ACHN (cell line): ENCODE data around the gene CTNNB1.

ENCODE experiments used
- DNase-seq: peaks from one replicate; pipeline ENCODE4 v3.0.0-alpha.2; 2015
- in situ Hi-C: cut with HindIII; loops from 2 replicates; pipeline ENCODE4 v1.10.0; 2017; ENCODE audit warnings: low sequenced_read_pairs, low pct_ligation_motif_present, low pct_unique_long_range_greater_than_20kb

Gene CTNNB1

DNA sequence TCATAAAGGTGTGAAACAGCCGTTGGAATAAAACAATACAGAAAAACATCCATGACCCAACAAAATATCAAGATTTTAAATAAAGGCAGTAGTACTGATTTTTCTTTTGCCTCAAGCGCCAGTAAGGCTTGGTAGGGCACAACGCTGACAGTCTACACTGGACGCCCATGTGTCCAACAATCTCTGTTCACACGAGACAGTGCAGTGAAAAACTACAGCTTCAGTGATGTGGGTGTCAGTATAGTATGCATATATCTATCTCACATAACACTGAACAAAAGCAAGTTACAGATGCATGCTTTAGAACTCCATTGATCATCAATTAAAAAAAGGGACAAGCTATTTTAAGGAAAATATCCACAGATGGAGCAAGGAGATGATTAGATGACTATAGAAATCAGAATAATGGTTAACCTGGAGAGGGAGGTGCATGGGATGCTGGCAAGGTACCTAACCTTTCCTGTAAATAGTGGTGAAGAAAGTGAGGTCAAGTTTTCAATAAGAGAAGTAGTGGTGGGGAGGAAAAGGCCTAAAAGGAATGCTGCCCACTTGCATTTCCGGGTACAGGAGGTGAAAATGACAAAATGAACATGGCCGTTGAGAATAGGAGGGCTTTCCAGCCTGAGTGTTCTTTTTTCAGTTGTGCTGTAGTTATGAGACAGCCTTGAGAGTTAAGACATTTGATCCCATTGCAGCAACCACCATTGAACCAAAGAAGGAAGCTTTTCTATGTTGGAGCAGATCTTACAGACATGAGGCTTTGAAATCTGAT lies 42.7 kb downstream of the CTNNB1 start:
- in situ Hi-C loops: no loop called here
- no peak for DNase-seq

DNA sequence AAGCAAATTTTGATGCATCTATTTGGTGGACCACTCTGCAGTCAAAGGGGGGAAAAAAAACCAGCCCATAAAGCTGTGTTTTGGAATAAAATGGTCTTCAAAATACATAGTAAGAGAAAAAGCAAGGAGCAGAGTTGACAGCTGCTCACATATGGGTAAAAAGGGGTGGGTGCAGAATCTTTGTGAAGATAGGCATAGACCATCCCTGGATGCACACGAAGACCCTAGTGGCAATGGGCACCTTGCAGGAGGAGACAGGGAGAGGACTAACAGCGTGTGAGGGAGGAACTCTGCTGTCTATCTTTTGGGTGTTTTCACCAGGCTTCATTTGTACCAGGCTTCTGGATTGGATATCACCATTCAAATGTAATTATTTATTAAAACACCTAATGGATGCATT lies 43.9 kb downstream of the CTNNB1 start:
- in situ Hi-C loops: no loop called here

GRCh38 chr3:41244620-41245336 lies 45.5 kb downstream of the CTNNB1 start:
- no peak for DNase-seq
- in situ Hi-C loops: no loop called here

More for the DNA sequence above, 43.9 kb downstream of the CTNNB1 start:
- no peak for DNase-seq

GRCh38 chr3:41247055-41248004 lies 48.0 kb downstream of the CTNNB1 start:
- no peak for DNase-seq
- in situ Hi-C loops: no loop called here

DNA sequence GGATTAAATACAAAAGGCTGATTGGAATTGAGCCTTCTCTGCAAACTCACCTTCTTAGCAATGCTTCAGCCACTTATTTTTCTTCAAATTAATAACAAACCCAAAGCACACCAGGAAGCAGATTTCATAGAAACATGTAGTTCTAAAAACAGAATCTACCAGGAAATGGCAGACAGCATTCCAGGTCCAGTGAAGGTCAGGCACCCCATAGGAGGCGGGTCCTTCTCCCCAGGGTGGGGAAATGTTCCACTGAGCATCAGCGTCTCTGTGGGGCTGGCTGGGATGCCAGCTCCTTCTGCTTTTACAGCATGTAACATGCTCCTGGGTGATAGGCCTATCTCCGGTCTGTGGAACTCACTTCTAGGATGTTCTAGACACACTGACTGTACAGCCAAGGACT lies 49.2 kb downstream of the CTNNB1 start:
- in situ Hi-C loops: no loop called here
- DNase-seq: no peak

DNA sequence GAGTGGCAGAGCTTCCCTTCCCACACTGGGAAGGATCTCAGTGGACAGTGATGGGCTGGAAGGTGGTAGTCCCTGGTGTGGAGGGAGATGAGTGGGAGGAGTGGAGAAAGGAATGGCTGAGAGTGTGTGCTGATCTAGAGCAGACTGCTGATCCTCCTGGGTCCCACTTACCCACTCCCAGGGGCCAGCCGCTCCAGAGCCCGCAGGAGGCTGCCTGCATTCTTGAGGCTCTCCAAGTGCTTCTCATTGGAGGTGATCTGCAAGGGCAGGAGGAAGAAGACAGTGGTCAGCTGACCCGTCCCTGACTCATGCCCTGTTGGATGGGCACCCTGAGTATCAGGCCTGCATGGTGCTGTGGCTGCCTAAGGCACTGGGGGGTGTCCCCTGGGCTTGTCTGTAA lies 50.0 kb downstream of the CTNNB1 start:
- DNase-seq: no peak

GRCh38 chr3:41250825-41251224 lies 51.5 kb downstream of the CTNNB1 start:
- in situ Hi-C loops: no loop called here
- DNase-seq: no peak

More for the DNA sequence above, 50.0 kb downstream of the CTNNB1 start:
- in situ Hi-C loops: no loop called here

- no peak for DNase-seq
- in situ Hi-C loops: no loop called here
These were observed 52.3 kb downstream of the CTNNB1 start for GRCh38 chr3:41251593-41251992.

DNA sequence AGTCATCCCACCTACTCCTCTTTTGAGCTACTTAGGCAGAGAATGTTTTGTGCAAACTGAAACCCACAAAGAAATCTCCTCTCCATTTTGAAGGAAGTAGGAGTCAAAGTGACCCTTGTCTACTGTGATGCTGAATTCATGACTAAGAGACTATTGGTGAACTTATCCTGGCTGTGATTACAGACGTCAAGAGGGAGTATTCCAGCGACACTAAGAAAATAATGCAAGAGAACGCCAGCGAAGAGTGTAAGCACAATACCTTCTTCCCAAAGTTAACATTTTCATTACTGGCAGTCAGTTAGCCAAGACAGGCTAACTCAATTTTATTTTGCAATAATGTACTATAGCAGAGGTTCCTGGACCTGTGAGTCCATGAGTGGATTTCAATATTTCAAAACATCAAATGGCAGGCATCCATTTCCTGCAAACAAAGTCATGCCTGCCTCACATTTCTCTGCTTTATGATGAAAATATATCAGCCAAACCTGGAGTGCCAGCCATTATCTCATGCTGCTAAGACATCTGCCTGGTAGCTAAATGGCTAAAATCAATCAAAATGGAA lies 59.0 kb downstream of the CTNNB1 start:
- in situ Hi-C loops: no loop called here
- DNase-seq: no peak

GRCh38 chr3:41259449-41260062 lies 60.3 kb downstream of the CTNNB1 start:
- DNase-seq: no peak
- in situ Hi-C loops: no loop called here

DNA sequence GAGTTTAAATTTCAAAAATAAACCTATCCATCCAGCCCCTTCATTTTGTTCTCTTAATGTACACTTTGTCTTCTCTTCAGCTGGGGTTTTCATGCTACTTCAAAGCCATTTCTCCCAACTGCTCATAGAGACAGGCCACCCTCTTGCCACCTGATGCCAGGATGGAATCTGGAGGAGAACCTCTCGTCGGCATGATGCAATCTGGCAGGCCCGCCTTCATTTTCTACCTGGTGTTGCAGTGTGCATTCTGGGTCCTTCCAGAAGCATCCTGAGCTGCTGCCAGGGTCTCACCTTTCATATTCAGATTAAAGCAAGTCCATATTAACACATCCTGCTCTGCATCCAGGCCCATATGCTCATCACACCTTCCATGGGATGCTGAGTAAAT lies 60.8 kb downstream of the CTNNB1 start:
- in situ Hi-C loops: no loop called here
- DNase-seq: no peak

DNA sequence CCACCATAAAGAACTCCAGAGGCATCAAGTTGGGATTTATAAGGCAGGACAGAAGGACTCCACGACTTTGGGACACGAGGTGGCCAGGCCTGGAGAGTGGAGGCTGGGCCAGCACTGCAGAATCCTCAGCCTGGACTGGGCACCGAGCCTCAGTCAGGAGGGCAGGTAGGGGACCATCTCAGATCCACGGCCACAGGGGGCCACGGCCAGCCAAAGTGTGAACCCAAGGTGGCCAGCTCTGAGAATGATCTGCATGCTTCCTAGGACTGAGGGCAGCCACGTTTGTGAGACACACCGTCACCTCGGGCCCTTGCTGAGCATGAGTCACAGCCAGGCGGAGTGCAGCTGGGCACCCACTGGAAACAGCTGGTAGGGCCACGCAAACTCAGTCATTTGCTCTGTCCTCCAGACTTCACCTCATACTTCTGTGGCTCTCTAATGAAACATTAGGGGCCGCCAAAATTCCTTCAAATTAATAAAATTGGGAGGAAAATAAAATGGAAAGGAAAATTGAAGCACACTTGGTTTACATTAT lies 65.8 kb downstream of the CTNNB1 start:
- no peak for DNase-seq
- in situ Hi-C loops: no loop called here

DNA sequence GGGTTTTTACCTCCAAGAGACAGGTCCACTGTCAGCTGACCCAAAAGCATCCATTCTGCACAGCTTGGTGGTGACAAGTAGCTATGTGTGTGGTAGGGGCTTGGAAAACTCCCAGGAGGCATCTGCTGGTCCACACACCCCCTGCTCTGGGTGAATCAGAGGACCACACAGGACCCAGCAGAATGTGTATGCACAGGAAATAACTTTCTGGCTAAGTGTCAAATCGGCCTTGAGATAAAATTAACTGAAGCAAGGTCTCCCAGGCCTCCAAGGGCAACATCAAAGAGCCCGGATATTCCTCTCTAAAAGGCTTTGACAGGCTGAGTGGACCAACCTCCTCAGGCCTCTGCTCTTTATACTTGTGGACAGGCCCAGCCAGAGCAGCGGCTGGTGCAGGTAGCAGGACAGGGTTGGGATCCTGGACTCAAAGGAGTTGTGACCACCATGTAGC lies 66.5 kb downstream of the CTNNB1 start:
- peak; percentile 45 for DNase-seq
- in situ Hi-C loops: no loop called here

DNA sequence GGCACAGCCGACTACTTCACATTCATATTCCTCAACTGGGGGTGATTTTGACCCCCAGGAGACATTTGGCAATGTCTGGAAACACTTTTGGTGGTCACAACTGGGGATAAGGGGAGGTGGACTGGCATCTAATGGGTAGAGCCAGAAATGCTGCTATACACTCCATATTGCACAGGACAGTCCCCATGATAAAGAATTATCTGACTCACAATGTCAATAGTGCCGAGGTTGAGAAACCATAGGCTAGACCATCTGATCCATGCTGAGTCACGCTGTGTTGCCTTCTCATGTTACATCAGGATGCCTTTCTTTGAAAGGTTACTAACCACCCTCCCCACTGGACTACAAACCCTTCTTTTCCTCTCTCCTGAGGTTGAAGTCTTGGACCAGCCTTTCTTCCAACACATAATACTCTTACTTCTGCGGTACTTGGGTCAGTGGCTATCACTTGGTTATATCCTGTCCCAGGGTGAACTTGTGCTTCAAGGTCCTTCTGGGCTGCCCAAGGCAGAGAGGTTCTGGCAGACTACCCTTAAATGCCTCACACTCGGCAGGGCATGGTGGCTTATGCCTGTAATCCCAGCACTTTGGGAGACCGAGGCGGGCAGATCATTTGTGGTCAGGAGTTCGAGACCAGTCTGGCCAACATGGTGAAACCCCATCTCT lies 68.8 kb downstream of the CTNNB1 start:
- in situ Hi-C loops: no loop called here
- DNase-seq: peak; percentile 70

- no peak for DNase-seq
- in situ Hi-C loops: no loop called here
These were observed 73.4 kb downstream of the CTNNB1 start for GRCh38 chr3:41272667-41273066.

DNA sequence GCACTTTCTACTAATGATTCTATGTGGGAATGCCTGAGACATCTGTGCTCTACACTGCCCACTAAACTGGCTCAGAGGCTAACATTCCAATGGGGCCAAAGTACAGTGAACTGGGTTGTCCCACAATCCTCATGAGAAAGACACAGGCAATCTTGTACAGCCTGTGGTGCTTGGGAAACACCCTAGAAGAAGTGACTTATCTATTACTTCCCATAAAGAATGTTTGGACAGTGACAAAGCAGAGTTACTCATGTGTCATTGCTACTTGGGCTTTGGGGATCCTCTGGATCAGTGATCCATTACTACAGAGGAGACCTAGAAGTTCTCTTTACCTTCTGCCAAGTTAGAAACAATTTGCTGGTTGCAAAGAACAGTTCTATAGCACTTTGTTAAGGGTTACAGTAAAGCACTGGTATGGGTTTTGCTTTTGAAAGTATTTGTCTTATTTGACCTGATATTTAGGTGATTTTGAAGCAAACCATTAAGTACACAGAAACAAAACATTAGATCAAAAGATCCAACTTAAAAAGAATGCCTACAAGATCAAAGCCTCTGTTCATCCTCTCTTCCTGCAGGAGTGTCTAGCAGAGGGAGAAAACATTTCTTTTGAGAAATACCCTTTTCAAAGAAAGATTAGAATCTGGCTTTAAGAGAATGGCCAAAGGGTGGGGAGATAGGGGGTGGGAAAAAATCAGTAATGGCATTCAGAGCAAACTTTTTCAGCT lies 75.8 kb downstream of the CTNNB1 start:
- in situ Hi-C loops: no loop called here
- DNase-seq: peak; percentile 49

DNA sequence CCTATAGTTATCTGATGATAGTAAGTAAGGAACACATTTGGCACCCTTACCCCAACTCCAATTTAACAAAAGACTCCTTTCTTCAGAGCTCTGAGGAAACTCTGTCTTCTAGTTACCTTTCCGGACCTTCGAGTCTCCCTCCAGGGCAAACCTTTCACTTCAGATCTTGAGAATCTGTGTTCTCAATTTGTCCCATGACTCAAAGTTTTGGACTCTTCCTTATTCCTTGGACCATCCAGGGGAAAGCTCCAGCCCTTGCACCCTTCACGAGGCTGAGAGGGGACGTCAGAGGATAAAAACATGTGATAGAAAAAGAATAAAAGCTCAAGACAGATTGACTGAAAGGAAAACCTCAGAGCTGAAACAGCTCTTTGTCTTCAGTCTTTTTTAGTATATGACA lies 76.9 kb downstream of the CTNNB1 start:
- in situ Hi-C loops: no loop called here
- DNase-seq: no peak
